ENCODE results near the gene ITGAV.

The ITGAV gene

DNA sequence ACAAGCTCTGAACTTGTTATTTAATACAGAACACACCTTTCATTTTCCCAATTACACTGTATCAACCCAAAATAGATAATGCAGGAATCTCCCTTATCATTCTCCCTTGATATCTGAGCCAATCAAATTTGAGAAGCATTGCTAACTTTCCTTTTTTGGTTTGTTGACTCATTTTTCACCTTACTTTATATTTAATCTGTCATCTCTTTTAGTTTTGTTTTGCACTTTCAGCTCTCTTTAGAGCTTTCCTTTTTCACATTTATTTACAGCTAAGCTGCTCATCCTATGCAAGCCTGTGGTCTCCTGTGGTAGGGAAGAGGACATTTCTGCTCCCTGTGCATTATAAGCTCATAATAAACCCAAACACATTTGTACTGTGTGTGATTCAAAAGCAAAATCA, 50.1 kb downstream of the ITGAV start:
- H3K4me3 ChIP-seq (ENCODE audit: low read depth in 1 of 2, low read length in 1 of 2), result no peak overlapping the region
- TF ChIP-seq, protein P1, sequence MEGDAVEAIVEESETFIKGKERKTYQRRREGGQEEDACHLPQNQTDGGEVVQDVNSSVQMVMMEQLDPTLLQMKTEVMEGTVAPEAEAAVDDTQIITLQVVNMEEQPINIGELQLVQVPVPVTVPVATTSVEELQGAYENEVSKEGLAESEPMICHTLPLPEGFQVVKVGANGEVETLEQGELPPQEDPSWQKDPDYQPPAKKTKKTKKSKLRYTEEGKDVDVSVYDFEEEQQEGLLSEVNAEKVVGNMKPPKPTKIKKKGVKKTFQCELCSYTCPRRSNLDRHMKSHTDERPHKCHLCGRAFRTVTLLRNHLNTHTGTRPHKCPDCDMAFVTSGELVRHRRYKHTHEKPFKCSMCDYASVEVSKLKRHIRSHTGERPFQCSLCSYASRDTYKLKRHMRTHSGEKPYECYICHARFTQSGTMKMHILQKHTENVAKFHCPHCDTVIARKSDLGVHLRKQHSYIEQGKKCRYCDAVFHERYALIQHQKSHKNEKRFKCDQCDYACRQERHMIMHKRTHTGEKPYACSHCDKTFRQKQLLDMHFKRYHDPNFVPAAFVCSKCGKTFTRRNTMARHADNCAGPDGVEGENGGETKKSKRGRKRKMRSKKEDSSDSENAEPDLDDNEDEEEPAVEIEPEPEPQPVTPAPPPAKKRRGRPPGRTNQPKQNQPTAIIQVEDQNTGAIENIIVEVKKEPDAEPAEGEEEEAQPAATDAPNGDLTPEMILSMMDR (IDR thresholded peaks at IDR 0.05), result no peak
- peaks cover 16% of the 10 kb centered on the region for H3K36me3 ChIP-seq
- H3K27ac ChIP-seq, result no peak overlapping the region
- no peaks in the 10 kb centered on the region for H3K9me3 ChIP-seq
- no peaks in the 10 kb centered on the region for H3K27me3 ChIP-seq
- no peaks in the 10 kb centered on the region for H3K4me1 ChIP-seq (ENCODE audit: control insufficient read depth in 1 of 2, insufficient read depth in 1 of 2, low read depth in 1 of 2, low read length in 1 of 2)

DNA sequence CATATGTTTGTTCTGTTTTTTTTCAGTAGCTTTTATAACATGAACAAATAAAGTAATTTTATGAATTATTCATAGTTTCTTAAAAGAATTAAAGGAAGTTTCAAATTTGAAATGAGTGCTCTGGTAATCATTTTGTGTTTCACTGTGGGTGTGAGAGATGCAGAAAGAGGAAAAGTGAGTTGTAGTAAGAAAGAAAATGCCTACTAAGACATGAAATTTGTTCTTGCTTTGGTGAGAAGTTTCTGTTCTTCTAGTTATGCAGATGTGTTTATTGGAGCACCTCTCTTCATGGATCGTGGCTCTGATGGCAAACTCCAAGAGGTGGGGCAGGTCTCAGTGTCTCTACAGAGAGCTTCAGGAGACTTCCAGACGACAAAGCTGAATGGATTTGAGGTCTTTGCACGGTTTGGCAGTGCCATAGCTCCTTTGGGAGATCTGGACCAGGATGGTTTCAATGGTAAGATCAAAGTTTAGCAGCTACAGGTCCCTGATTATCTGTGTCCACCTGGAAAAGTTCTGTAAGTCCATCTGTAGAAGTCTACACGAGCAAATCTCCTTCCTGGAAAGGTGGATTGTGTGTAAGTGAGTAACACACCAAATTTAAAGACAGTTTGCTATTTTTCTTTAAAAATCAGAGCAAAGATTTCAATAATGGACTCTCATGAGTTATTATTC, 51.4 kb downstream of the ITGAV start:
- Histone ChIP-seq H3K27me3 (no peaks in the 10 kb centered on the region), H3K4me1 (ENCODE audit: control insufficient read depth in 1 of 2, insufficient read depth in 1 of 2, low read depth in 1 of 2, low read length in 1 of 2) (no peaks in the 10 kb centered on the region), H3K27ac (no peak overlapping the region), H3K4me3 (ENCODE audit: low read depth in 1 of 2, low read length in 1 of 2) (no peak overlapping the region), H3K9me3 (no peaks in the 10 kb centered on the region), H3K36me3 (peaks cover 16% of the 10 kb centered on the region)
- TF ChIP-seq, protein P1 (IDR thresholded peaks at IDR 0.05), result no peak

DNA sequence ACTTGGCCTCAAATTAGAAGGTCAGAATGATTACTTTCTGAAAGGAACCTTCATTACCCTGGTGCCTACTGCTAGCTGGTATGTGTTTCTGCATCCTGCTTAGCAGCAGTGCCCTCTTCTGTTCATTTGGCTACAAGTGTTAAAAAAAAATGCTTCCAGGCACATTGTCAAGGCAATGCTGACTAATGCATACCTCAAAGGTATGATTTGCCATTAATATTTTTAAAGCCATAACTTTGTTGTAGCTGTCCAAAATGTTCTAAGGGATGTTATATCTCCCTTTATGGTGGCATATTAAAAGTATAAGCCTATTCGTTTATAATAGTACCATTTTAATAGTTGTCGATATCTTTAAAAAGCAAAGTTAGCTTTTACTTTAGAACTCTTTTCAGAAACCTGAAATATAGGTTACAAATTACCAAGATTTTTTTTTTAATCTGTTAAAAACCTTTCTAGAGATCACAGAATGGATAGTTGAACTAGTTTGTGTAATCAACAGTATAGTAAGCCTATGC, 52.0 kb downstream of the ITGAV start:
- H3K4me1 ChIP-seq (ENCODE audit: control insufficient read depth in 1 of 2, insufficient read depth in 1 of 2, low read depth in 1 of 2, low read length in 1 of 2), result no peaks in the 10 kb centered on the region
- no peak overlapping the region for H3K27ac ChIP-seq
- H3K27me3 ChIP-seq, result no peaks in the 10 kb centered on the region
- H3K9me3 ChIP-seq, result no peaks in the 10 kb centered on the region
- no peak overlapping the region for H3K4me3 ChIP-seq (ENCODE audit: low read depth in 1 of 2, low read length in 1 of 2)
- peaks cover 16% of the 10 kb centered on the region for H3K36me3 ChIP-seq
- TF ChIP-seq, protein P1 (IDR thresholded peaks at IDR 0.05), result no peak

DNA sequence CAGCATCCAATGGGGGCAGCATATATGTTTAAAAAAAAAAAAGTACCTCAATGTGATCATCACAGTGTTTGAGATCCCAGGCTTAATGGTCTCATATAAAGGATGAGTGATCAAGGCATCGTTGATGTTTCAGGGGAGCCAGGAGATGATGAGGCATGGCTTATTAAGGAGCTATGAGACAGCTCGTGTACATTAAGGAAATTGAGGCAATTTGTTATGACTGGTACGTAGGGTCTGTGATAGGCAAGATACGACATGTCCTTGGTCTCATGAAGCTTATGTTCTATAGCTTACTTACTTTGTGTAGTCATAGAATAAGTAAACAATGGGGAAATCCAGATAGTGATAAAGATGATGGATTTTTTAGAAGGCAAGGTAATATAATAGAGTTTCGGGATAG, 54.9 kb downstream of the ITGAV start:
- Histone ChIP-seq H3K27ac (no peak overlapping the region), H3K36me3 (peaks cover 16% of the 10 kb centered on the region)
- TF ChIP-seq, protein P1 (IDR thresholded peaks at IDR 0.05), result no peak

DNA sequence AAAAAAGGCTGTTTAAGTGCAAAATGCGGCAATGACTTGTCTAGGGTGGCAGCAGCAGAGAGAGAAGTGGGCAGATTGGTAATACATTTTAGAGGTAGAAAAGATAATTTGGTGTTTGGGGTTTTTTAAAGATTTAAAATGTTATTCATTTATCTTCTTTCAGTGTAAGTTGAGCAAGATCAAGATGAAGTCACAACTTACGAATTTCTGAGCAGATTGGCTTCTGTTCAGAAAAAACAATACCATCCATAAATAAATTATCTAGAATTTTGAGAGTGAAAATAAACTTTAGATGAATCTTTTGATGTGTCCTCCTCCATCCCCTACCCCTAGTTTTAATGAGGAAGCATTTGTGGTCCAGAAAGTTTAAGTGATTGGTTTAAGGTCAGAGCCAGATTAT, 56.1 kb downstream of the ITGAV start:
- TF ChIP-seq, protein P1 (IDR thresholded peaks at IDR 0.05), result no peak
- H3K4me3 ChIP-seq (ENCODE audit: low read depth in 1 of 2, low read length in 1 of 2), result no peak overlapping the region
- H3K4me1 ChIP-seq (ENCODE audit: control insufficient read depth in 1 of 2, insufficient read depth in 1 of 2, low read depth in 1 of 2, low read length in 1 of 2), result no peaks in the 10 kb centered on the region
- no peaks in the 10 kb centered on the region for H3K27me3 ChIP-seq
- no peaks in the 10 kb centered on the region for H3K9me3 ChIP-seq
- H3K36me3 ChIP-seq, result peaks cover 12% of the 10 kb centered on the region
- H3K27ac ChIP-seq, result no peak overlapping the region

More for the DNA sequence above, 54.9 kb downstream of the ITGAV start:
- no peaks in the 10 kb centered on the region for H3K9me3 ChIP-seq
- no peak overlapping the region for H3K4me3 ChIP-seq (ENCODE audit: low read depth in 1 of 2, low read length in 1 of 2)
- H3K27me3 ChIP-seq, result no peaks in the 10 kb centered on the region
- no peaks in the 10 kb centered on the region for H3K4me1 ChIP-seq (ENCODE audit: control insufficient read depth in 1 of 2, insufficient read depth in 1 of 2, low read depth in 1 of 2, low read length in 1 of 2)

All from neutrophil (primary cell).